OCI-LY7 (cell line): Measurements from ENCODE around the gene UBR2.

Source experiments
- EZH2phosphoT487 ChIP-seq: fragments of 200-600 bp; sonication (generic); IDR thresholded peaks from 2 replicates; pipeline ENCODE4 v1.6.1; 2018; ENCODE audit warnings: low read depth, borderline replicate concordance, mild to moderate bottlenecking, mixed run types, antibody characterized with exemption, low read length, moderate library complexity, mixed read lengths
- TF ChIP-seq, protein P1 (sequence below): fragments of 200-600 bp; sonication (generic); conservative IDR thresholded peaks from 2 replicates; pipeline ENCODE4 v1.5.1; 2014; ENCODE audit warnings: mild to moderate bottlenecking, antibody characterized with exemption, low read length, moderate library complexity, mixed read lengths

DNA sequence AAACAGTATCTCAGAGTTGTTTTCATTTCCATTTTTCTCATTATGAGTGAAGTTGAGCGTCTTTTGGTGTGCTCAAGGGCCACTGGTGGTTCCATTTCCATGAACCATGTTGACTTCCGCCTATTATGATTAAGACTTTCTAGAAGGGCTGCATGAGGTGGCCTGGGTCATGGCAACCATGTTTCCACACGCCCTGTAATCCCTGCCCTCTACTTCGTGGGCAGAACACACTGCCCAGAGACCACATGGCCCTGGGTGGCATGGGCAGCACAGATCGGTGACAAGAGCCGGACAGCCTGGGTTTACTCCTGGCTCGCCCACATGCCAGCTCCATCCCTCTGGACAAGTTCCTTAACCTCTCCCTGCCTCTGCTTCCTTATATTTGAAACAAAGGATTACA lies 143.8 kb downstream of the UBR2 start:
- TF ChIP-seq, protein P1, sequence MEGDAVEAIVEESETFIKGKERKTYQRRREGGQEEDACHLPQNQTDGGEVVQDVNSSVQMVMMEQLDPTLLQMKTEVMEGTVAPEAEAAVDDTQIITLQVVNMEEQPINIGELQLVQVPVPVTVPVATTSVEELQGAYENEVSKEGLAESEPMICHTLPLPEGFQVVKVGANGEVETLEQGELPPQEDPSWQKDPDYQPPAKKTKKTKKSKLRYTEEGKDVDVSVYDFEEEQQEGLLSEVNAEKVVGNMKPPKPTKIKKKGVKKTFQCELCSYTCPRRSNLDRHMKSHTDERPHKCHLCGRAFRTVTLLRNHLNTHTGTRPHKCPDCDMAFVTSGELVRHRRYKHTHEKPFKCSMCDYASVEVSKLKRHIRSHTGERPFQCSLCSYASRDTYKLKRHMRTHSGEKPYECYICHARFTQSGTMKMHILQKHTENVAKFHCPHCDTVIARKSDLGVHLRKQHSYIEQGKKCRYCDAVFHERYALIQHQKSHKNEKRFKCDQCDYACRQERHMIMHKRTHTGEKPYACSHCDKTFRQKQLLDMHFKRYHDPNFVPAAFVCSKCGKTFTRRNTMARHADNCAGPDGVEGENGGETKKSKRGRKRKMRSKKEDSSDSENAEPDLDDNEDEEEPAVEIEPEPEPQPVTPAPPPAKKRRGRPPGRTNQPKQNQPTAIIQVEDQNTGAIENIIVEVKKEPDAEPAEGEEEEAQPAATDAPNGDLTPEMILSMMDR = no peak
- no peak for TF ChIP-seq EZH2phosphoT487
